ENCODE results near the gene CNIH3.

CNIH3 gene

GRCh38 chr1:224616756-224617409 lies 766 bp downstream of the CNIH3 start:
- DNase-seq (ENCODE audit: low read depth in 2 of 2) = no peak

GRCh38 chr1:224617410-224618355 lies 1.6 kb downstream of the CNIH3 start:
- no peak for DNase-seq (ENCODE audit: low read depth in 2 of 2)

DNA sequence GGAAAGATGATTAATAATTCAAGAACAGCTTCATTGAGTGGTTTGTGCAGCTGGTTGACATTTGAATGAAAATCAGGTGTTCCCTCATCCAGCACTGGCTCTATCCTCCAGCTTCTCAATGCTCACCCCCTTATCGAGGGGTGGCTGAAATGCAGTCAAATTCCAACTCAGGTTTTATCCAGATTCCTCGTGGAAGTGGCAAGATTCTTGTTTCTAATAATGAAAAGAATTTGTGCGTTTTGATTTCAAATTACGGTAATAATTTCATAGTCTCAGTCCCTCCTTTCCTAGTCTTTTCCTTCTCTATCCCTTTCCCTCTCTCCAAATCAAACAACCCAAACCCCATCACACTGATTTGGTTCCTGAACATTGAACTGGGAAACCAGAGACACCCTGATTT lies 3.1 kb downstream of the CNIH3 start:
- DNase-seq (ENCODE audit: low read depth in 2 of 2) = no peak

- no peak for DNase-seq (ENCODE audit: low read depth in 2 of 2)
These were observed 4.0 kb downstream of the CNIH3 start for GRCh38 chr1:224620105-224620504.

DNA sequence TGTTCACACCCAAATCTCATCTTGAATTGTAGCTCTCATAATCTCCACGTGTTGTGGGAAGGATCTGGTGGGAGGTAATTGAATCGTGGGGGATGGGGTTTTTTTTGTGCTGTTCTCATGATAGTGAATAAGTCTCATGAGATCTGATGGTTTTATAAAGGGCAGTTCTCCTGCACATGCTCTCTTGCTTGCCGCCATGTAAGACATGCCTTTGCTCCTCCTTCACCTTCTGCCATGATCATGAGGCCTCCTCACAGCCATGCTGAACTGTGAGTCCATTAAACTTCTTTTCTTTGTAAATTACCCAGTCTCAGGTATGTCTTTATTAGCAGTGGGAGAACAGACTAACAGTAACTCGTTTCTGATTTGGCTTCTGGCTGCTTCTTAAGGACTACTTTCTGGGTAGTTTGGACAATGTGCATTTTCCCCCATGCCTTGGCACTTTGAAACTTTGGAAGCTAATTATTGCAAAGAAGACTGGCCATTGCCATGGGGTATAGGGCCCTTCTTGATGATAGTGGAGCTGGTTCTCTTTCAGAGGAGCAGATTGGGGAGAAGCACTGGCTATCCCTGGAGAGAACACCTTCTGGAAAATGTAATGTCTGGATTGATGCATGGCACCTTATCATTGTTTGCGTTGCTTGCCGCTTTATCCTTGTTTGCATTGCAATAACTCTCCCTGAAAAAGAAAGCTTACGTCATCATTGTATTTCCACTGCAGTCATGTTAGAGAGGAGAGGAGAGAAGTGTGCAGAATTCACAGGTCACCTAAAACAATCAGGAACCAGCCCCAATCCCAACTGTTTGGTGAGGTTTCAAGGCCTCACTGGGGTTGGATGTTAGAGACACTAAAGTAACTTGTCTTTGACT lies 5.9 kb downstream of the CNIH3 start:
- DNase-seq (ENCODE audit: low read depth in 2 of 2) = no peak

DNA sequence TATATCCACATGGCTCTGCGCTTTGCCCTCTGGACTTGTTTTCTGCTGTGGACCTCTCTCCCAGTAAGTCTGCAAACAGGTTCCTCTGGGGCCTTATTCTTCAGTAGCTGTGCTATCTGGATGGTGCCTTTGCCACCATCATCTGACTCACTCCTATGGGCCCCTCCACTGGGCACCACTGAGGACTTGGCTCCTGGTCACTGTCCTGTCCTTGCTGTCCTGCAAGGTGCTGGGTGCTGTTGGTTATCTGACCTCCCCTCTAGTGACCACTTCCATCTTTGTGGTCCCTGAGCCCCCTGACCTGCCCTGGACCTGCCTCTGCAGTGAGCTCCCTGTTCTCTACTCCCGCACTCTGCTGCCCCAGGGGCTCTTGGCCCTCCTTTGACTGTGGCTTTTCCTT lies 6.7 kb downstream of the CNIH3 start:
- no peak for DNase-seq (ENCODE audit: low read depth in 2 of 2)

DNA sequence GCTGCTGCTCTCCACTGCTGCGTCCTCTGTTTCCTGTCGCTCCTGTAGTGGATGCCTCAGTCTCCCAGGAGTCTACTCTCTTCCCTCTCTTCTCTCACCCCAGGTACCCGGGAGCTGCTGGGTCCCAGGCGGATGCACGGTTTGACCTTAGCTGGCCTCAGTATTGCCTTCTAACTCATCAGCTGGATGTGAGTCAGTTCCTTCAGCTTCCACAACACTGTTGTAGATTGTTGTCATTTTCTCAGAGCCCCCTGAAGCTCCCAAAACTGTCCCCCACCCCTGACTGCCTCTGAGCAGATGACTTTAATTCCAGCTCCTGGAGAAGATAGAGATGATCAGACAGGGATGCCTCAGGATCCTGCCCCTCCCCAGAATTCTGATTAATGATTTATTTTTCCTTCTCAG lies 7.2 kb downstream of the CNIH3 start:
- DNase-seq (ENCODE audit: low read depth in 2 of 2) = no peak

DNA sequence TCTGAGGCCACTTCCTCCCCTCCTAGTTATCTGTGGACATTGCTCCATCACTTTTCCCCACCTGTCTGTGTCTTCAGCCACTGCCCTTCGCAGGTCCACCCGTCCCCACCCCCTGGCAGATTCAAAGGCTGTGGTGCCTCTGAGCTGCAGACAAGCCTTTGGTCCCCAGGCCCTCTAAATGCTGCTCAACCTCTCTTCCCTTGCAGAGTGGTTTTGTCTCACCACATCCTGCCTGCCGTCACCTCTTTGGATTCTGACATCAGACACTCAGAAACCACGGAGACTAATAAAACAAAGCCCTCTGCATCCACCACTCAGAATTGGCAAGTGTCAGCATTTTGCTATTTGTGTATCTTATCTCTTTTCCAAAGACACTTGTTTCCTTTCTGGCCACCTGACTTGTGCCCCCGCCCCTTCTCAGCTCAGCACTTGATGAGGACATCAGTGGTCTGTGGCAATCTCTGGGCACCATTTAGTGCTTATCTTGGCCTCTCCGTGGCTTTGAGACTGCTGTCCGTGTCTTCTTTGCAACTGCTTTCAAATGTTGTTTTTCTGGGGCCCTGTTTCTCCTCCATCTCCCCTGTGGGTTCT lies 7.7 kb downstream of the CNIH3 start:
- DNase-seq (ENCODE audit: low read depth in 2 of 2) = peak; percentile 48 to 52

DNA sequence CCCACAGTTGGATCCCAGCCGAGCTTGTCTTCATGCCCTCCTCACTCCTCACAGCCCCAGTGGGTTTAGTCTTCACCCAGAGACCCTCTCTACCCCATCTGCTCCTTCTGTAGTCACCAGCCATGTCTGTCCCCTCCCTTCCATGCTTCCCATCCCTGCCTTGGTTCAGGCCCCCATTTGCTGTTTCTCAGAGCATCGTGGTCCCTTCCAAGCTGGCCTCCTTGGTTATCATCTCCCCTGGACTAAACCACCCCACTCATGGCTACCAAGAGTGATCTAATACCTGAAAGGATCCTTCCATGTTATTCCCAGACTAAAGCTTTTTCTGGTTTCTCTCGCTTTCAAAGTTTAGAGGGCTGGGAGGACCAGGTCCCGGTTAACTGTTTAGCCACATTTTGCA lies 8.3 kb downstream of the CNIH3 start:
- no peak for DNase-seq (ENCODE audit: low read depth in 2 of 2)

DNA sequence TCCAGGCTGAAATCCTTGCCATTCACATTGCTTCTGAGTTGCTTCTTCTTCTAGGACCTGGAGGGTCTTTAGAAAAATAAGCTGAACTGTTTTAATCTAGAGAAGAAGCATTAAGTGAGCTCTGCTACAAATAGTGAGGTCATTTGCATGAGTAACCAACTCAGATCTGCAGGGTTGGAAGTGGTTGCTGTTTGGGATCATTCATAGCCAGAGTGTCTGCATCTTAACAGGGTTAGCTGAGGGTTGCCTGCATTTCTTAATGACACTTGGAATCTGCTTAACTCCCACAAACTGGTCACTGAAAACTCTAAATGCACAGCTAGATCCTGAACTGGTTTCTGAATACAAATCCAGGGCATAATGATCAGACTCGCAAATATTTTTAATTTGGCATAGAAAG lies 9.9 kb downstream of the CNIH3 start:
- DNase-seq (ENCODE audit: low read depth in 2 of 2) = no peak

DNA sequence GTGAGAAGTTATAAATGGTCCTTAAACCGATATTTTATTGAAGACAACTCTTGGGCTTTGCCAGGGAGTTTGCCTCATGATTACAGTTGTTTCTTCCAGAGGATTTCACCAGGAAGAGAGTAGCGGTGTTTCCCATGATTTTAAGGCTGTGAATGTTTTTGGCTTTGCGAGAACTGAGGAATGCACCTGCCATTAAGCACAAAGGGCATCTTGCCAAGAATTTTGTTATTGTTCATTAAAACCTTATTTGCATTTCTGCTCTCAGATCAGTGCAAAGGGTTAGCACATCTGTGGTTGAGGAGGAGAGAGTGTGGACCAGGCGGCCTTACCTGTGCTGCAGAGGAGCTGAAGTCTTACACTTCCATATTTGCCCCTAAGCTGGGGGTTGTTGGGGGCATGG lies 13.8 kb downstream of the CNIH3 start:
- DNase-seq (ENCODE audit: low read depth in 2 of 2) = no peak

- no peak for DNase-seq (ENCODE audit: low read depth in 2 of 2)
These were observed 15.5 kb downstream of the CNIH3 start for GRCh38 chr1:224631462-224632115.

GRCh38 chr1:224632381-224632871 lies 16.3 kb downstream of the CNIH3 start:
- DNase-seq (ENCODE audit: low read depth in 2 of 2) = no peak

- no peak for DNase-seq (ENCODE audit: low read depth in 2 of 2)
These were observed 16.8 kb downstream of the CNIH3 start for GRCh38 chr1:224632921-224633321.

DNA sequence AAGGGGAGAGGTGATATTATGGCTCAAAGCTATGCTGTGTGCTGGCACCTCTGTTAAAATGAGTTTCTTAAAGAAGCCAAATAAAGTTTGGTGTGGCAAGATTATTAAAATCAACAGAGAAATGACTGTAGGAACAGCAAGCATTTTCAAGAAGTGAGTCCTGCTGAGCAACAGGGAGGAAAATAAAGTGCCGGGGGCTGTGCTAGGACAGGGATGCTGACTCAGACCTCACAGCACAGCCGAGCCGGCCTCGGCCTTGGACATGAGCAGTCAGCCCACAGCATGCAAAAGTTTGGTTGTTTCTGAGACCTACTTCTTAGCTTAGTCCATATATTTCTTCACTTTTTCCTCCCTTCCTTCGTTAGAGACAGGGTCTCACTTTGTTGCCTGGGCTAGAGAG lies 19.2 kb downstream of the CNIH3 start:
- no peak for DNase-seq (ENCODE audit: low read depth in 2 of 2)

GRCh38 chr1:224637515-224637914 lies 21.4 kb downstream of the CNIH3 start:
- no peak for DNase-seq (ENCODE audit: low read depth in 2 of 2)

GRCh38 chr1:224637936-224638335 lies 21.8 kb downstream of the CNIH3 start:
- no peak for DNase-seq (ENCODE audit: low read depth in 2 of 2)

DNA sequence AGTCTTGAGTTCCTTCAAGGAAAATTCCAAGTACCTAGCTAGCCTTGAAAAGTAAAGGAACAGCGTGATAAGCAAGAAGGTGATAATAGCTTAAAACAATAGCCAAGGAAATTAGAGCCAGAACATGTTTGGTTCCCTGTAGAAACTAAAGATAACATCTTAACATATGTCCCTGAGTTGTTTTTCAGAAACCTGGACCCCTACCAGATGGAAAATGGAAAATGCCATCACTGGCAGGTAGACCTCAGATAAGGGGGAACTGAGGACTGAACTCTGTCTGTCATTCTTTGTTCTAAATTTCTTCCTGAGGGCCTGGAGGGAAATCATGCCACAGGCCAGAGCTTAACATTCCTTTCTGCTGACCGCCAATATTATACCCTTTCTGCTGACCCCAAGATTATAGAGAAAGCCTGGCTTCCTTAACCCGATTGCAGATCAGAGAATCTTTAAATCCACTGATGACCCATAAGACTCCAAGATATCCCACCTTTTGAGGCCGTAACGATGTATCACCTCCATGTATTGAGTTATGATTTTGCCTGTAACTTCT lies 23.4 kb downstream of the CNIH3 start:
- no peak for DNase-seq (ENCODE audit: low read depth in 2 of 2)

DNA sequence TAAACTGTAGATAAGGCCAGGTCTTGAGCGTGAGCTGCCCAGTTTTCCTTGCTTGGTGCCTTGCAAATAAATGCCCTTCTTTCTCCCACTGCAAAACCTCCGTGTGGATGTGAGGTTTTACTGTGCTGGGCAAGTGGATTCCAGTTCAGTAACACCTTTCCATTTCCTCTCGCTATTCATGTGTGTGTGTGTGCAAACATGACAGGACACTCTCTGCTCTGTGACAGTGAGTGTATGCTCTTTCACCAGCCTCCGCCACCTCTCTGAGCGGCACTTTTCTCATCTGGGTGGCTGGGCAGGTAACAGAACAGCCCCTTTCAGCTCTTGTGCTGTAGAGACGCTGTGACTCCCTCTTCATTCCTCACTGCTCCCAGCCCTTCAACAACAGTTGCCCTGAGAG lies 23.9 kb downstream of the CNIH3 start:
- DNase-seq (ENCODE audit: low read depth in 2 of 2) = no peak

DNA sequence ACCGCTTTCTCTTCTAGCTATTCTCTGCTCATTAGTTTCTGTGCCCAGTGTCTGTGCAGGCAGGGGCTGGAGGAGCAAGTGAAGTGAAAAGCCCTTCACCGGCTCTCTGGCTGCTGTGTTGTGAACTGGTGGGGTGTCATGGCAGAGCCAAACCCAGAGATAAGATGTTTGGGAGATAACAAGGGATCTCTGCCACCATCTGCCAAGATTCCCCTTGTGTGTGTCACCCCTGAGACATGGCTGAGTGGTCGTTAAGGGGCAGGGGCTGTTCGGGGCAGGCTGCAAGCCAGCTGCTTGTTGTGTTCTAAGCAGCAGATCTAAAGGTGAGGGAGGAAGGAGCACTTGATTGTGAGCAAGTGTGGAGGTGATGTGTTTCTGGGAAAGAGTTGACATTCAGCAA lies 24.5 kb downstream of the CNIH3 start:
- DNase-seq (ENCODE audit: low read depth in 2 of 2) = no peak

DNA sequence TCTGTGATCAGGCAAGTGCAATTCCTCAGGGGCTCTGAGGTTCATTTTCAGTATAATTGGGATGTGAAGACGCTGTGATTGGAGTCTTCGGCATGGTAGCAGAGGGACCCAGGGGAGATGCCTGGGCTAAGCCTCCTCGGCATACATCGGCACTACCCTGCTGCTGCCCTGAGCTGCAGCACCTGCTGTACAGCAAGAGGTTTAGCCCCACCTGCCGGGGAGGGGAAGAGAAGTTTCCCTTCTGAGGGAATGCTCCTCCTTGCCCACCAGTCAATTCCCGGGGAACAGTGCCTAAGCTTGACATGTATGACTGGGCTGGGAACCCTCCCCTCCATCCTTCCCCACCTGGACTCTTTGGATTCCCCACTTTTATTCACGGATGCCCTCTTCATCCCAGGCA lies 24.9 kb downstream of the CNIH3 start:
- no peak for DNase-seq (ENCODE audit: low read depth in 2 of 2)

Data from stimulated activated CD8-positive, alpha-beta memory T cell treated with anti-CD3 and anti-CD28 coated beads, Interleukin-2, amount 100 ng/mL, for 1 hour (primary cell).